GM12878 (cell line): ENCODE measurements around the gene LURAP1L.

ENCODE experiments used
- CBX5 ChIP-seq: sonication (generic); IDR thresholded peaks from 2 replicates; pipeline ENCODE4 v1.6.1; 2016; ENCODE audit warnings: low read depth, moderate library complexity, mild to moderate bottlenecking, inconsistent platforms
- EP300 ChIP-seq, 2 experiments: fragments of 150-350 bp in 1 of 2; IDR thresholded peaks; 2 replicates each; pipeline ENCODE4 v1.6.1; 2011 to 2012; ENCODE audit warnings: low read depth in 2 of 2, low read length in 2 of 2, borderline replicate concordance in 1 of 2, improper control_type of control experiment in 1 of 2, inconsistent platforms in 1 of 2; ENCODE audit not compliant: control insufficient read depth in 1 of 2
- GATAD2B ChIP-seq: fragments of 450-650 bp; conservative IDR thresholded peaks from 2 replicates; pipeline ENCODE4 v1.6.1; 2017; ENCODE audit warnings: low read depth, mild to moderate bottlenecking, moderate library complexity
- SRF ChIP-seq, 2 experiments: IDR thresholded peaks; 2 replicates each; pipeline ENCODE4 v1.6.1; 2011; ENCODE audit warnings: low read depth in 2 of 2, low read length in 2 of 2, mild to moderate bottlenecking in 1 of 2, moderate library complexity in 1 of 2
- TF ChIP-seq, protein P1 (sequence below), 3 experiments: IDR thresholded peaks in 2 of 3; conservative IDR thresholded peaks in 1 of 3; 2 replicates each; pipeline ENCODE4 v1.5.1; 2011; ENCODE audit warnings: low read depth in 3 of 3, low read length in 3 of 3, mild to moderate bottlenecking in 3 of 3, control low read depth in 2 of 3, moderate library complexity in 2 of 3, inconsistent platforms in 1 of 3, mixed read lengths in 1 of 3; ENCODE audit not compliant: control insufficient read depth in 2 of 3, insufficient read depth in 1 of 3; ENCODE audit errors: extremely low read depth in 1 of 3
- TF ChIP-seq, protein P2 (sequence below): fragments of 450-650 bp; formaldehyde crosslinking; IDR thresholded peaks from 2 replicates; pipeline ENCODE4 v1.4.0; 2022; ENCODE audit warnings: mild to moderate bottlenecking, moderate library complexity

DNA sequence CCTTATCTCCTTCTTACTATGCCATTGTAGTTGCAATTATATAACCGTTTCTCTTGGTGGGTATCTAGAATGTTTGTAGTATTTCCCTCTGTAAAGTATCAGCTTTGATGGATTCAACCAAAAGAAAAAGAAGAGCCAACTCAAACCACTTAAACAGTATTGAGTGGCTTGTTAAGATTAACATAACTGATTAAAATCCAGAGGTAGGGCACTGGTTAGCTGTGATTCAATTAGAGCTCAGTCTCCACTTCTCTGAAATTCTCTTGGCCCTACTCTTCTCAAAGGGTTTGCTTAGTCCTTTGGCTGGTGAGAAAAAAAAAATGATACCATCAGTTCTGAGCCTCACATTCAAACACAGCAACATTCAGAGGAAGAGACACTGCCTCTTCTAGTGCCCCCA lies 44.6 kb upstream of the LURAP1L start:
- TF ChIP-seq EP300 (IDR thresholded peaks at IDR 0.05; ENCODE audit: borderline replicate concordance in 1 of 2, control insufficient read depth in 1 of 2, low read depth in 2 of 2, low read length in 2 of 2) (no peak), SRF (IDR thresholded peaks at IDR 0.05; ENCODE audit: low read depth in 2 of 2, low read length in 2 of 2) (no peak), GATAD2B (no peak), CBX5 (no peak)
- TF ChIP-seq, protein P1, sequence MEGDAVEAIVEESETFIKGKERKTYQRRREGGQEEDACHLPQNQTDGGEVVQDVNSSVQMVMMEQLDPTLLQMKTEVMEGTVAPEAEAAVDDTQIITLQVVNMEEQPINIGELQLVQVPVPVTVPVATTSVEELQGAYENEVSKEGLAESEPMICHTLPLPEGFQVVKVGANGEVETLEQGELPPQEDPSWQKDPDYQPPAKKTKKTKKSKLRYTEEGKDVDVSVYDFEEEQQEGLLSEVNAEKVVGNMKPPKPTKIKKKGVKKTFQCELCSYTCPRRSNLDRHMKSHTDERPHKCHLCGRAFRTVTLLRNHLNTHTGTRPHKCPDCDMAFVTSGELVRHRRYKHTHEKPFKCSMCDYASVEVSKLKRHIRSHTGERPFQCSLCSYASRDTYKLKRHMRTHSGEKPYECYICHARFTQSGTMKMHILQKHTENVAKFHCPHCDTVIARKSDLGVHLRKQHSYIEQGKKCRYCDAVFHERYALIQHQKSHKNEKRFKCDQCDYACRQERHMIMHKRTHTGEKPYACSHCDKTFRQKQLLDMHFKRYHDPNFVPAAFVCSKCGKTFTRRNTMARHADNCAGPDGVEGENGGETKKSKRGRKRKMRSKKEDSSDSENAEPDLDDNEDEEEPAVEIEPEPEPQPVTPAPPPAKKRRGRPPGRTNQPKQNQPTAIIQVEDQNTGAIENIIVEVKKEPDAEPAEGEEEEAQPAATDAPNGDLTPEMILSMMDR (IDR thresholded peaks at IDR 0.05 in 2 of 3, conservative IDR thresholded peaks at IDR 0.05 in 1 of 3; ENCODE audit: control insufficient read depth in 2 of 3, extremely low read depth in 1 of 3, insufficient read depth in 1 of 3, low read depth in 3 of 3, low read length in 3 of 3): no peak
- TF ChIP-seq, protein P2, sequence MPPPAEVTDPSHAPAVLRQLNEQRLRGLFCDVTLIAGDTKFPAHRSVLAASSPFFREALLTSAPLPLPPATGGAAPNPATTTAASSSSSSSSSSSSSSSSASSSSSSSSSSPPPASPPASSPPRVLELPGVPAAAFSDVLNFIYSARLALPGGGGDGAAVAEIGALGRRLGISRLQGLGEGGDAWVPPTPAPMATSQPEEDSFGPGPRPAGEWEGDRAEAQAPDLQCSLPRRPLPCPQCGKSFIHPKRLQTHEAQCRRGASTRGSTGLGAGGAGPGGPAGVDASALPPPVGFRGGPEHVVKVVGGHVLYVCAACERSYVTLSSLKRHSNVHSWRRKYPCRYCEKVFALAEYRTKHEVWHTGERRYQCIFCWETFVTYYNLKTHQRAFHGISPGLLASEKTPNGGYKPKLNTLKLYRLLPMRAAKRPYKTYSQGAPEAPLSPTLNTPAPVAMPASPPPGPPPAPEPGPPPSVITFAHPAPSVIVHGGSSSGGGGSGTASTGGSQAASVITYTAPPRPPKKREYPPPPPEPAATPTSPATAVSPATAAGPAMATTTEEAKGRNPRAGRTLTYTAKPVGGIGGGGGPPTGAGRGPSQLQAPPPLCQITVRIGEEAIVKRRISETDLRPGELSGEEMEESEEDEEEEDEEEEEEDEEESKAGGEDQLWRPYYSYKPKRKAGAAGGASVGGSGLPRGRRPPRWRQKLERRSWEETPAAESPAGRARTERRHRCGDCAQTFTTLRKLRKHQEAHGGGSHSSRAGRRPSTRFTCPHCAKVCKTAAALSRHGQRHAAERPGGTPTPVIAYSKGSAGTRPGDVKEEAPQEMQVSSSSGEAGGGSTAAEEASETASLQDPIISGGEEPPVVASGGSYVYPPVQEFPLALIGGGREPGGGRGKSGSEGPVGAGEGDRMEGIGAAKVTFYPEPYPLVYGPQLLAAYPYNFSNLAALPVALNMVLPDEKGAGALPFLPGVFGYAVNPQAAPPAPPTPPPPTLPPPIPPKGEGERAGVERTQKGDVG (CRISPR knock-in tag): no peak
